Transverse colon (tissue), 4 donors: ENCODE results near the gene EDNRB. TPM values are rescaled to one million over a fixed set of nuclear protein-coding genes. Genes with fewer than 3 reads are reported as not detected.
"Not testable (repeated sequence)": the region's sequence is repeated elsewhere in the genome, so short reads cannot be mapped to it uniquely, and the experiment has no call there.

ENCODE experiments used
- DNase-seq: peaks from one replicate; pipeline ENCODE4 v3.0.0-alpha.2; 2019
- H3K27ac ChIP-seq, 4 donors: fragments of 200-600 bp; sonication (generic); 2 replicates each; pipeline ENCODE4 v1.5.1; 2016 to 2018; ENCODE audit warnings: inconsistent platforms in 4 of 4
- H3K27me3 ChIP-seq: fragments of 200-600 bp; sonication (generic); 2 replicates; pipeline ENCODE4 v1.5.1; 2017; ENCODE audit warnings: inconsistent platforms
- H3K36me3 ChIP-seq, 4 donors: fragments of 200-600 bp; sonication (generic); 2 replicates each; pipeline ENCODE4 v1.5.1; 2017 to 2019; ENCODE audit warnings: inconsistent platforms in 4 of 4
- H3K4me1 ChIP-seq, 4 donors: fragments of 200-600 bp; sonication (generic); 2 replicates each; pipeline ENCODE4 v1.5.1; 2017 to 2020; ENCODE audit warnings: inconsistent platforms in 4 of 4
- H3K4me3 ChIP-seq, 4 donors: fragments of 200-600 bp; sonication (generic); 1 replicate in 1 of 4; 2 replicates in 3 of 4; pipeline versions ENCODE4 v1.5.1 to v1.6.1; 2017 to 2019; ENCODE audit warnings: inconsistent platforms in 4 of 4
- H3K9me3 ChIP-seq, 2 donors: fragments of 200-600 bp; sonication (generic); 2 replicates each; pipeline ENCODE4 v1.5.1; 2017 to 2019; ENCODE audit warnings: inconsistent platforms in 2 of 2
- CTCF ChIP-seq, 5 experiments: fragments of 200-600 bp in 3 of 5; fragments of 450-650 bp in 2 of 5; sonication (generic) in 3 of 5; IDR thresholded peaks; 1 replicate in 2 of 5; 2 replicates in 3 of 5; pipeline ENCODE4 v1.5.1; 2016 to 2017; ENCODE audit warnings: antibody characterized with exemption in 5 of 5, inconsistent platforms in 3 of 5, mild to moderate bottlenecking in 2 of 5, moderate library complexity in 1 of 5
- EP300 ChIP-seq: sonication (generic); formaldehyde crosslinking; IDR thresholded peaks from one replicate; pipeline ENCODE4 v1.6.1; 2017; ENCODE audit warnings: antibody characterized with exemption, low read depth
- POLR2A ChIP-seq: fragments of 450-650 bp; IDR thresholded peaks from one replicate; pipeline ENCODE4 v1.6.1; 2016; ENCODE audit warnings: antibody characterized with exemption, mild to moderate bottlenecking, moderate library complexity
- POLR2AphosphoS5 ChIP-seq, 3 donors: sonication (generic); formaldehyde crosslinking; IDR thresholded peaks; one replicate each; pipeline ENCODE4 v1.6.1; 2016; ENCODE audit warnings: antibody characterized with exemption in 3 of 3
- WGBS, 2 donors: methylation state at CpG; one replicate each; pipeline ENCODE4 v1.1.5; 2018; ENCODE audit warnings: low coverage in 1 of 2; 5-methylcytosine and 5-hydroxymethylcytosine counted together
- in situ Hi-C, 4 donors: fragments of 200-750 bp; cut with MboI; loops; one replicate each; pipeline versions ENCODE4 v1.15.0 to v1.15.1; 2017; ENCODE audit warnings: low sequenced_read_pairs in 3 of 4, low pct_ligation_motif_present in 1 of 4, low pct_unique_long_range_greater_than_20kb in 1 of 4
- intact Hi-C: fragments of 100-400 bp; cut with DNase I; formaldehyde crosslinking; loops from one replicate; pipeline ENCODE4 v1.15.1; 2023; ENCODE audit warnings: low total_unique reads
- small RNA-seq, 4 donors: library from RNA; depleted of rRNA; stranded (forward); fragments of <200 nt; gene quantifications; one replicate each; pipeline ENCODE3, GENCODE V24; 2016
- total RNA-seq, 4 donors: library from RNA; depleted of rRNA; stranded (reverse); fragments of >200 nt; gene quantifications; one replicate each; pipeline ENCODE4 v1.1.0, GENCODE V29; 2016

Gene EDNRB
- total RNA-seq, 4 donors from 2014 or later: 5.5 to 14.6 (median 8.8) TPM

GRCh38 chr13:77853703-77854102 lies 64.9 kb downstream of the EDNRB start:
- DNase-seq: no peak
- no peak overlapping the region for H3K4me3 ChIP-seq
- H3K4me1 ChIP-seq: no peaks in the 10 kb centered on the region
- H3K9me3 ChIP-seq: no peaks in the 10 kb centered on the region
- intact Hi-C loops: no loop called here
- WGBS, 2 donors: 35 to 53% methylated on average over 4 of the region's 4 CpGs
- no peaks in the 10 kb centered on the region for H3K27me3 ChIP-seq
- no peak overlapping the region for H3K27ac ChIP-seq
- no peaks in the 10 kb centered on the region for H3K36me3 ChIP-seq
- in situ Hi-C loops: no loop called here
- no peak for TF ChIP-seq EP300
- TF ChIP-seq POLR2AphosphoS5 (IDR thresholded peaks at IDR 0.05): no peak
- TF ChIP-seq CTCF (IDR thresholded peaks at IDR 0.05): no peak
- TF ChIP-seq POLR2A: no peak

GRCh38 chr13:77848050-77848449 lies 70.6 kb downstream of the EDNRB start:
- H3K27ac ChIP-seq, H3K4me3 ChIP-seq, H3K36me3 ChIP-seq, DNase-seq, intact Hi-C loops, in situ Hi-C loops, H3K27me3 ChIP-seq, H3K9me3 ChIP-seq, H3K4me1 ChIP-seq: not testable (repeated sequence)
- 90 to 95% methylated on average over 3 to 4 of the region's 4 CpGs for WGBS, 2 donors

- TF ChIP-seq CTCF (IDR thresholded peaks at IDR 0.05): no peak
- TF ChIP-seq EP300: no peak
- TF ChIP-seq POLR2AphosphoS5 (IDR thresholded peaks at IDR 0.05): no peak
- TF ChIP-seq POLR2A: no peak
- Histone ChIP-seq H3K27me3 (no peaks in the 10 kb centered on the region), H3K9me3 (no peaks in the 10 kb centered on the region), H3K36me3 (no peaks in the 10 kb centered on the region), H3K4me3 (no peak overlapping the region), H3K4me1 (no peaks in the 10 kb centered on the region), H3K27ac (no peak overlapping the region)
- intact Hi-C loops (no loop called here), in situ Hi-C loops (no loop called here)
- no peak for DNase-seq
- 90 to 100% methylated on average over 1 of the region's 1 CpG for WGBS, 2 donors
Observed at GRCh38 chr13:77846173-77846572, 72.5 kb downstream of the EDNRB start.

Small RNAs within 50 kb of the gene (small RNA-seq; reads per million reads assigned to genes)
- 0 reads per million in 4 donors for gene RN7SL810P

Other genes starting within 250 kb of the EDNRB start
- 1 to 10 TPM; 1.1 to 3.8 (median 1.7) TPM for gene SLAIN1, start 221.1 kb downstream of the EDNRB start, total RNA-seq